Stimulated activated CD8-positive, alpha-beta memory T cell treated with anti-CD3 and anti-CD28 coated beads, Interleukin-7, amount 100 ng/mL, for 1 hour (primary cell): ENCODE results near the gene NFATC3.

Experiments used
- DNase-seq, 2 donors: peaks; one replicate each; pipeline ENCODE4 v3.0.0-alpha.2; 2020; ENCODE audit warnings: low read depth in 2 of 2

NFATC3 gene

GRCh38 chr16:68186877-68187276 lies 101.7 kb downstream of the NFATC3 start:
- no peak for DNase-seq

GRCh38 chr16:68187505-68187904 lies 102.3 kb downstream of the NFATC3 start:
- DNase-seq = no peak

DNA sequence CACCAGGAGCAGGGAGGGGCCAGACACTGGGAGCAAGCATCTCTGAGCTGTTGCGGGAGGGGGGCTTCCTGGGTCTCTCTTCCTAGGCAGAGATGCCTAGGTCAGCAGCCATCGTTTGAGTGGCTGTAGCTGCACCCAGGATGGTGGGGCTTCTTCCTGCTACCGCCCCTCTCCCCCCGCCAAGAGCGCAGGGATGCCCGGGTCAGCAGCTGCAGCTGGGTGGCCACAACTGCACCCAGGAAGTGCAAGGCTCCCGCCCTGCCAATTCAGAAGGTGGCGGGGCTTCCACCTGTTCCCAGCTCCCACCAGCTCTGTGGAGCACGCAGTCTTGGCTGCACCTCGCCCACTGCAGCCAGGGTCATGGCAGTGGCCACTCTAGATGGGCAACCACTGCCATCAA lies 103.0 kb downstream of the NFATC3 start:
- no peak for DNase-seq

DNA sequence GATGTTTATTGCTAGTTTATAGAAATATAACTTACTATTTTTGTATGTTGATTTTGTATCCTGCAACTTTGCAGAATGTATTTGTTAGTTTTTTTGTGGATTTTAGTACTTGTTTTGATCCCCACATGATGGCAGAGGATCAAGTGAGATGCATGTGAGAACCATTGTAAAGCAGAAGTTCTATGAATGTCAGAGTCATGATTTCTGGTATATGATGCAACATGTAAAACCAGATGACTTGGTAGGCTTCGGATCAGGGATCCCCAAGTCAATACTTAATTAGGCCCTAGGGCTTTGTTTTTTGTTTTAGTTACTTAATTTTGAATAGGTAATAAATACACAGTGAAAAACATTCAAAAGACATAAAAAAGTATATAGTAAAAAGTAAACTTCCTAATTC lies 104.9 kb downstream of the NFATC3 start:
- DNase-seq = no peak

DNA sequence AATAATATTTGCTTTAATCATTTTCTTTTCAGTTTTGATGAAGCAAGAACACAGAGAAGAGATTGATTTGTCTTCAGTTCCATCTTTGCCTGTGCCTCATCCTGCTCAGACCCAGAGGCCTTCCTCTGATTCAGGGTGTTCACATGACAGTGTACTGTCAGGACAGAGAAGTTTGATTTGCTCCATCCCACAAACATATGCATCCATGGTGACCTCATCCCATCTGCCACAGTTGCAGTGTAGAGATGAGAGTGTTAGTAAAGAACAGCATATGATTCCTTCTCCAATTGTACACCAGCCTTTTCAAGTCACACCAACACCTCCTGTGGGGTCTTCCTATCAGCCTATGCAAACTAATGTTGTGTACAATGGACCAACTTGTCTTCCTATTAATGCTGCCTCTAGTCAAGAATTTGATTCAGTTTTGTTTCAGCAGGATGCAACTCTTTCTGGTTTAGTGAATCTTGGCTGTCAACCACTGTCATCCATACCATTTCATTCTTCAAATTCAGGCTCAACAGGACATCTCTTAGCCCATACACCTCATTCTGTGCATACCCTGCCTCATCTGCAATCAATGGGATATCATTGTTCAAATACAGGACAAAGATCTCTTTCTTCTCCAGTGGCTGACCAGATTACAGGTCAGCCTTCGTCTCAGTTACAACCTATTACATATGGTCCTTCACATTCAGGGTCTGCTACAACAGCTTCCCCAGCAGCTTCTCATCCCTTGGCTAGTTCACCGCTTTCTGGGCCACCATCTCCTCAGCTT lies 105.8 kb downstream of the NFATC3 start:
- no peak for DNase-seq

GRCh38 chr16:68194251-68194650 lies 109.1 kb downstream of the NFATC3 start:
- DNase-seq = no peak

DNA sequence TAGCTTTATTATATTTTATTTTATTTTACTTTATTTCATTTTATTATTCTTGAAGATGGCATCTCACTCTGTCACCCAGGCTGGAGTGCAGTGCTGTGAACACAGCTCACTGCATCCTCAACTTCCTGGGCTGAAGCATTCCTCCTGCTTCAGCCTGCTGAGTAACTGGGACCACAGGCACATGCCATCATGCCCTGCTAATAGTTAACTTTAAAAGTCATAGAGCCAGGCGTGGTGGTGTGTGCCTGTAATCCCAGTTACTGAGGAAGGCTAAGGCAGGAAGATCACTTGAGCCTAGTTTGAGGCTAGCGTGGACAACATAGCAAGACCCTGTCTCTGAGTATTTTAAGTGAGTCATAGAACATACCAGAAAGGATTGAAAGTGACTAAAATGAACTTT lies 112.1 kb downstream of the NFATC3 start:
- DNase-seq = no peak

- no peak for DNase-seq
Measured at GRCh38 chr16:68200088-68200783, 115.1 kb downstream of the NFATC3 start.

GRCh38 chr16:68202091-68202519 lies 116.9 kb downstream of the NFATC3 start:
- no peak for DNase-seq

GRCh38 chr16:68206245-68206644 lies 121.1 kb downstream of the NFATC3 start:
- DNase-seq = no peak

DNA sequence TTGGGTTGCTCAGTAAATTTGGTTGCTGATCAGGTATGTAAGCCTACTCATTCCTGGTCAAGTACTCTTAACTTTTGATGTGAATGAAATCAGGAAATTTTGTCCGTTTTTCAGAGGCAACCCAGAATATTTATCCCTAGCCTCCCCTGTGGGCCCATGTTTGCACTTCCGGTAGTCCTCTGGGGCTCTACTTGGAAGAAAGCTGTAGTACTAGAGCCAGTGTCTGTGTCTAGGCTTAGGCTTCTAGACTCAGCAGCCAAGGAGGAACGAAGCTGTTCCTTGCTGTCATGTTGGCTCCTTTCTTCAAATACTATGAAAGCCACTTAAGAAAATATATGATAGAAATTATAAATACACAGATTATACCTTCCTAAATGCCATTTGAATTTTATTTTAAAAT lies 129.6 kb downstream of the NFATC3 start:
- DNase-seq = no peak

- no peak for DNase-seq
Measured at GRCh38 chr16:68215302-68215701, 130.1 kb downstream of the NFATC3 start.

- no peak for DNase-seq
Measured at GRCh38 chr16:68216240-68216639, 131.1 kb downstream of the NFATC3 start.

GRCh38 chr16:68217506-68217905 lies 132.3 kb downstream of the NFATC3 start:
- DNase-seq = no peak

DNA sequence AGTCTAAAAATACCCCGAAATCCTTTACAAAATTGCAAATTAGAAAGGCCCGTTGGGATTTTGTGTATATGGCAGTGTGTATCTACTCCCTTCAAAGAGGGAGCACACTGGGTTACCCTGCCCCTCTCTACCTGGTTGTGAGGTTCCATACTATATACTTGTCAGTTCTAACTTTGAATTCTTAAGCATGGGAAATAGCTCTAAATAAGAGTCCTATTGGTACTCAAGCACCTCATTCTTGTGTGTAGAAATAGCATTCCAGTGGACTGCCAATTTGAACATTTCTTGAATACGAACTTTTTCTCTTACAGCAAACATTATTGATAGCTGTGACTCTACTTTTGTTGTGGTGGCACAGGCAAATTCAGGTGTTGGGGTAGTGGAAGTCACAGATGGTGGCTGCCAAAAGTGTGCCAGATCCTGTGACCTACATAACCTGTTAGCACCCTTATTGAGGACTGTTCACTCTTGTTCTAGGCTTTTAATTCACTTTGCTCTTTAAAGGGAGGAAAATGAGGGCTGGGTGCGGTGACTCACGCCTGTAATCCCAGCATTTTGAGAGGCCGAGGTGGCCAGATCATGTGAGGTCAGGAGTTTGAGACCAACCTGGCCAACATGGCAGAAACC lies 134.7 kb downstream of the NFATC3 start:
- no peak for DNase-seq

DNA sequence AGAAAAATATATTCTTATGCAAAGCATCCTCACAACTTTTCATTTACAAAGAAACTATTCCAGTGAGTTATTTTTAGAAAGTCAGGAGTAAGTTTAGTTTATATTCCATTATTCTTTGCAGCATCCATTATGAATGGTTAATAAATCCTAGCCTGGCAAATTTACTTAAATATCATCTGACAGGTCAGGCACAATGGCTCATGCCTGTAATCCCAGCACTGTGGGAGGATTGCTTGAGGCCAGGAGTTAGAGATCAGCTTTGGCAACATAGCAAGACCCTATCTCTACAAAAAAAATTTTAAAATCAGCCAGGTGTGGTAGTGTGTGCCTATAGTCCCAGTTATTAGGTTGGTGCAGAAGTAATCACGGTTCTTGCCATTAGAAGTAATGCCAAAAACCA lies 137.9 kb downstream of the NFATC3 start:
- no peak for DNase-seq

DNA sequence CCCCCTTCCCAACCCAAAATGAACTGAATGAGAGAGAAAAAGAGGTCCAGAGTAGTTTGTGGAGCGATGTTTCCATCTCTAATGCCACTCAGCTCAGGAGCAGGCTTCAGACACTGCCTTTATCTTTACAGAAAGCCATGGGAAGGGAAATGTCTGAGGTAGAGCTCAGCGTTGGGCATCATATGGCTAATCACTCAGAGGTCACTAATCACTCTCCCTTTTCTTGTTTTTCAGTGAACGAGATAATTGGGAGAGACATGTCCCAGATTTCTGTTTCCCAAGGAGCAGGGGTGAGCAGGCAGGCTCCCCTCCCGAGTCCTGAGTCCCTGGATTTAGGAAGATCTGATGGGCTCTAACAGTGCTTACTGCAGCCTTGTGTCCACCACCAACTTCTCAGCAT lies 140.9 kb downstream of the NFATC3 start:
- no peak for DNase-seq

GRCh38 chr16:68227183-68227793 lies 142.1 kb downstream of the NFATC3 start:
- DNase-seq = no peak

DNA sequence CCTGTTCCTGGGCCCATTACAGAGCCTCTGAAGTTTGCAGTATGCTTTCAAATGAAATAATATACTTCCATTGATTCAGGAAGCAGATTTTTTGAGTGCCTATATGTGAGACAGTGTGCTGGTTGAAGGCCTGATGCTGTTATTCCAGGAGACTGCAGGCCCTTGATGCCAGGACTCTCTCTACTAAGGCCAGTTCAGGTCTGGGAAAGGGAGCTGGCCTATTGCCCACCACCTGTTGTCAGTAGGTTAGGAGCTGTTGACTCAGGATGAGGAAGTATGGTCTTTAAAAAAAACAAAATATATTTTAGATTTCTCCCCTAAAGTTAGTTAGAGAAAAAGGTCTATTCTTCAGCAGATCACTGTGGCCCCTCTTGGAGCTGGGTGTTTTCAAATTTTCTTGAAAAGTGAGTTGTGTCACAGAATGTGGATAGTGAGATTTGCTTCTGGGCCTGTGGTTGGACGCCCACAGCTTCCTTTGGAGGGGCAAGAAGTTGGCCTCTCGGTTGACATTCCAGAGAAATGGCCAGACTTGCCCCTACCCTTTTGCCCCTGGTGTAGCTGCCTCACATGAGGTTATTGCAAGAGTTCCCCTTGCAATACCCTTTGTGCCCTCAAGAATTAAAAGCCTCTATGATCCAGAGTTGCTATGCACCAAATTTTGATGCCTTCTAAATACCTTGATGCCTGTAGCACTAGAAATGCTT lies 142.8 kb downstream of the NFATC3 start:
- no peak for DNase-seq

- DNase-seq = no peak
Measured at GRCh38 chr16:68228652-68229051, 143.5 kb downstream of the NFATC3 start.

GRCh38 chr16:68229431-68230175 lies 144.4 kb downstream of the NFATC3 start:
- DNase-seq = no peak
